ENCODE results near the gene MRPL10. TPM values are rescaled to one million over a fixed set of nuclear protein-coding genes. Genes with fewer than 3 reads are reported as not detected.
"Not testable (repeated sequence)": the region's sequence is repeated elsewhere in the genome, so short reads cannot be mapped to it uniquely, and the experiment has no call there.

The MRPL10 gene
- total RNA-seq, 1 donor from 2014 or later = 36.4 TPM

DNA sequence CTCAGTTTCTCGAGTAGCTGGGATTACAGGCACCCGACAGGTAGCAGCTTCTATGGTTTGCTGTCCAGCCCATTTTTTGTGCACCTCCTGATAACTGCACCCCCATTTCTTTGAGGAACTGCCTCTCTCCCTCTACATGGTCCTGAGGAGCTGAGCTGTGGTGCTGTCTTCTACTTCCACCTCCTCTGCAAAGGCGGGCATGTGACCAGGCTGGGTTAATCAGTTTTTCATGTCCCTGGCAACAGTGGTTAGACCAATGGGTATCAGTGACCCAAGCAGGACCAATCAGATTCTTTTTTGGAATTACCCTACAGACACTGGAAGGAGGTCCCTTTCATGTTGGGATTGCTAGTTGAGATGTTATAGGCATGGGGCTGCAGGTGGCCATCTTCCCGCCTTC is 57.0 kb downstream of the MRPL10 start:
- H3K27ac Mint-ChIP-seq = no peak overlapping the region

DNA sequence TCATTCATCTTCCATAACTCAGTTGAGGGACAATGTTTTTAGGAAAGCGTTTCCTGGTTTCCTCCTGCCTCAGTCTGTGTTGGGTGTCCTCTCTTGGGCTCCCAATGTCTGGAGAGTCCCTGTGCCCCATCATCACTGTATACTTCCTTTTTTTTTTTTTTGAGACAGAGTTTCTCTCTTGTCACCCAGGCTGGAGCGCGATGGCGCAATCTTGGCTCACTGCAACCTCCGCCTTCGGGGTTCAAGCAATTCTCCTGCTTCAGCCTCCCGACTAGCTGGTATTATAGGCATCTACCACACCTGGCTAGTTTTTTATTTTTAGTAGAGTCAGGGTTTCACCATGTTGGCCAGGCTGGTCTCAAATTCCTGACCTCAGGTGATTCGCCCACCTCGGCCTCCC is 57.7 kb downstream of the MRPL10 start:
- intact Hi-C loops (cut with micrococcal nuclease); H3K9me3 Mint-ChIP-seq; H3K4me3 Mint-ChIP-seq; H3K36me3 Mint-ChIP-seq (ENCODE audit: low read depth); H3K4me1 Mint-ChIP-seq; CTCF ChIA-PET; ATAC-seq (ENCODE audit: low read depth); H3K27ac Mint-ChIP-seq; DNase-seq: not testable (repeated sequence)
- H3K27me3 Mint-ChIP-seq = peaks cover 44% of the 10 kb centered on the region
- POLR2A ChIA-PET = interaction anchor here (1.4 kb wide), 1 partner anchor 122 kb away, joined by 3 read pairs; no protein-coding TSS in a partner anchor

More for the DNA sequence above, 57.0 kb downstream of the MRPL10 start:
- H3K36me3 Mint-ChIP-seq (ENCODE audit: low read depth) = no peaks in the 10 kb centered on the region
- no peak for DNase-seq
- POLR2A ChIA-PET = interaction anchor here (1.4 kb wide), 1 partner anchor 121 kb away, joined by 3 read pairs; no protein-coding TSS in a partner anchor
- intact Hi-C loops (cut with micrococcal nuclease) = no loop called here
- CTCF ChIA-PET = no interaction called here
- H3K4me3 Mint-ChIP-seq = no peak overlapping the region
- no peaks in the 10 kb centered on the region for H3K4me1 Mint-ChIP-seq
- H3K9me3 Mint-ChIP-seq = peaks cover 4% of the 10 kb centered on the region
- no peak for ATAC-seq (ENCODE audit: low read depth)
- peaks cover 40% of the 10 kb centered on the region for H3K27me3 Mint-ChIP-seq
- TF ChIP-seq, protein P1, sequence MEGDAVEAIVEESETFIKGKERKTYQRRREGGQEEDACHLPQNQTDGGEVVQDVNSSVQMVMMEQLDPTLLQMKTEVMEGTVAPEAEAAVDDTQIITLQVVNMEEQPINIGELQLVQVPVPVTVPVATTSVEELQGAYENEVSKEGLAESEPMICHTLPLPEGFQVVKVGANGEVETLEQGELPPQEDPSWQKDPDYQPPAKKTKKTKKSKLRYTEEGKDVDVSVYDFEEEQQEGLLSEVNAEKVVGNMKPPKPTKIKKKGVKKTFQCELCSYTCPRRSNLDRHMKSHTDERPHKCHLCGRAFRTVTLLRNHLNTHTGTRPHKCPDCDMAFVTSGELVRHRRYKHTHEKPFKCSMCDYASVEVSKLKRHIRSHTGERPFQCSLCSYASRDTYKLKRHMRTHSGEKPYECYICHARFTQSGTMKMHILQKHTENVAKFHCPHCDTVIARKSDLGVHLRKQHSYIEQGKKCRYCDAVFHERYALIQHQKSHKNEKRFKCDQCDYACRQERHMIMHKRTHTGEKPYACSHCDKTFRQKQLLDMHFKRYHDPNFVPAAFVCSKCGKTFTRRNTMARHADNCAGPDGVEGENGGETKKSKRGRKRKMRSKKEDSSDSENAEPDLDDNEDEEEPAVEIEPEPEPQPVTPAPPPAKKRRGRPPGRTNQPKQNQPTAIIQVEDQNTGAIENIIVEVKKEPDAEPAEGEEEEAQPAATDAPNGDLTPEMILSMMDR (IDR thresholded peaks at IDR 0.05) = no peak

Other genes starting within 250 kb of the MRPL10 start
- gene KPNB1, start 181.6 kb downstream of the MRPL10 start, total RNA-seq = 361 and 365 TPM in 2 replicates
- gene TBKBP1, start 137.4 kb downstream of the MRPL10 start, total RNA-seq = 3.6 and 4.1 TPM in 2 replicates
- gene TBX21, start 98.3 kb downstream of the MRPL10 start, total RNA-seq = 3.6 and 3.8 TPM in 2 replicates
- gene OSBPL7, start 9.7 kb downstream of the MRPL10 start, total RNA-seq = 28.8 and 34.4 TPM in 2 replicates
- gene LRRC46, start 129 bp upstream of the MRPL10 start, total RNA-seq = 1.5 and 1.9 TPM in 2 replicates
- 32.1 and 36.3 TPM in 2 replicates for gene SCRN2, start 9.7 kb upstream of the MRPL10 start, total RNA-seq
- 0.09 TPM in 1 of 2 replicates, not detected in the other for gene SP6, start 19.6 kb upstream of the MRPL10 start, total RNA-seq
- 26.5 and 28.5 TPM in 2 replicates for gene SP2, start 64.7 kb upstream of the MRPL10 start, total RNA-seq
- 25.1 and 26.5 TPM in 2 replicates for gene PNPO, start 110.0 kb upstream of the MRPL10 start, total RNA-seq
- gene PRR15L, start 126.3 kb upstream of the MRPL10 start, total RNA-seq = not detected in 2 replicates
- gene CDK5RAP3, start 139.6 kb upstream of the MRPL10 start, total RNA-seq = 275 and 286 TPM in 2 replicates
- gene COPZ2, start 206.3 kb upstream of the MRPL10 start, total RNA-seq = 3.3 and 4.1 TPM in 2 replicates
- 127 and 141 TPM in 2 replicates for gene NFE2L1, start 216.8 kb upstream of the MRPL10 start, total RNA-seq

Measured in activated B cell treated with CpG ODN at 0.5 μM for 24 hours (primary cell).